HG02884 (cell line): ENCODE measurements around the gene DELE1.
A peak's percentile ranks its signal among the peaks of the same experiment; 100 is the strongest.

Experiments used
- ATAC-seq: cut with Tn5 transposase; IDR thresholded peaks from one replicate; pipeline ENCODE4 v1.9.1; 2021; ENCODE audit warnings: mild to moderate bottlenecking, moderate library complexity; ENCODE audit not compliant: unreplicated experiment

DELE1 gene, protein sequence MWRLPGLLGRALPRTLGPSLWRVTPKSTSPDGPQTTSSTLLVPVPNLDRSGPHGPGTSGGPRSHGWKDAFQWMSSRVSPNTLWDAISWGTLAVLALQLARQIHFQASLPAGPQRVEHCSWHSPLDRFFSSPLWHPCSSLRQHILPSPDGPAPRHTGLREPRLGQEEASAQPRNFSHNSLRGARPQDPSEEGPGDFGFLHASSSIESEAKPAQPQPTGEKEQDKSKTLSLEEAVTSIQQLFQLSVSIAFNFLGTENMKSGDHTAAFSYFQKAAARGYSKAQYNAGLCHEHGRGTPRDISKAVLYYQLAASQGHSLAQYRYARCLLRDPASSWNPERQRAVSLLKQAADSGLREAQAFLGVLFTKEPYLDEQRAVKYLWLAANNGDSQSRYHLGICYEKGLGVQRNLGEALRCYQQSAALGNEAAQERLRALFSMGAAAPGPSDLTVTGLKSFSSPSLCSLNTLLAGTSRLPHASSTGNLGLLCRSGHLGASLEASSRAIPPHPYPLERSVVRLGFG

DNA sequence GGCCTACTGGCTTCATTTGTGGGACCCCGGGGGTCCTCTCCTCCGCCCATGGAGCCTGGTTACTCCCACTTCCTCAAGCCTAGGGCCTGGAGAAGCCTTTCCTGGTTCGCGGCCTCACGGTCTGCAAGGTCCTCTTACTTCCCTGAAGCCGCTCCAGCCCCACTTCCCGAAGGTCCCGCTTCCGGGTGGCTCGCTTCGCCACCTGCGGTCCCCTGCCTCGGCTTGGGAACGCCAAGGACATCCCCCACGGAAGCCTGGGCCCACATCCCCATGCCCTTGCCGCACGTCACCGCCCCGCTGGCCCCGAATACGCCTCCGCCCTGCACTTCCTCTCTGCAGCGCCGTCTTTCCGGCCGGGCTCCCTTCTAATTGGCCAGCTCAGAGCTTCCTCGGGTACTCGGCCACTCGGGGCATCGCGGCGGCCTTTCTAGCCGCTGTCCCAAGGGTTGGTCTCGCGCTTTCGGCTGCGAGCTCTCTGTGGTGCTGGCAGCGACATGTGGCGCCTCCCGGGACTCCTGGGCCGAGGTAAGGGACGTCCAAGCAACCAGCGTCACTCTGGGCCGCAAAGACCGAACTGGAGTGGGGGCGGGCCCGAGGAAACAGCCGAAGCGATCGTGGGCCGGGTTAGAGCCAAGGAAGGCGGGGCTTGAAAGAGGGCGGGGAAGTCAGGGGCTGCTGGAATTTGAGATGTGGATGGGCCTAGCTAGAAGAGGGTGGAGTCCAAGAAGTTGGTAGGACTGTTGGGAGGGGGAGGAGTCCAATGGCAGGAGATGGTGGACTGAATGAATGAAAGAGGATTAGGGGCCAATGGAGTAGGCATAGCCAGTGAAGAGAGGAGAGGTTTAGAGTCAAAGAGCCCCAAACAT, at the start of gene DELE1:
Gene DELE1 (plus strand): TSS at position 424 of the 866 bp plus-strand sequence. CDS start 71 bp downstream, at position 495.
- peak; percentile 95 for ATAC-seq

DNA sequence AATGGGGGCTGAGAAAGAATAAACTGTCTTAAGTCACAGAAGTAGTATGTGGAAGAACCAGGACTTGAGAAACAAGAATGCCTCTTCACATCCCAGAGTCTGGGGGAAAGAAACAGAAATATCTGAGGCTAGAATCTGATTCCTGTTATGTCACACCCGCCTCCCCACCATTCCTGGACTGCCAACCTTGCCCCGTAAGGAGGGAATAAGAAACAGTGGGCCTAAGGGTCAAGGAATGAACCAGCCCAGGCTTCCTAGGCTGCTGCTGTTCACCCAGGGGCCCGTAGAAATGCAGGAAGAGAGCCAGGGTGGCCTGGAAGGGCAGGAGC, 49.8 kb upstream of the DELE1 start:
- no peak for ATAC-seq

- ATAC-seq = no peak
Observed at GRCh38 chr5:141874262-141874964, 49.3 kb upstream of the DELE1 start.

- no peak for ATAC-seq
Observed at GRCh38 chr5:141875022-141875740, 48.5 kb upstream of the DELE1 start.

DNA sequence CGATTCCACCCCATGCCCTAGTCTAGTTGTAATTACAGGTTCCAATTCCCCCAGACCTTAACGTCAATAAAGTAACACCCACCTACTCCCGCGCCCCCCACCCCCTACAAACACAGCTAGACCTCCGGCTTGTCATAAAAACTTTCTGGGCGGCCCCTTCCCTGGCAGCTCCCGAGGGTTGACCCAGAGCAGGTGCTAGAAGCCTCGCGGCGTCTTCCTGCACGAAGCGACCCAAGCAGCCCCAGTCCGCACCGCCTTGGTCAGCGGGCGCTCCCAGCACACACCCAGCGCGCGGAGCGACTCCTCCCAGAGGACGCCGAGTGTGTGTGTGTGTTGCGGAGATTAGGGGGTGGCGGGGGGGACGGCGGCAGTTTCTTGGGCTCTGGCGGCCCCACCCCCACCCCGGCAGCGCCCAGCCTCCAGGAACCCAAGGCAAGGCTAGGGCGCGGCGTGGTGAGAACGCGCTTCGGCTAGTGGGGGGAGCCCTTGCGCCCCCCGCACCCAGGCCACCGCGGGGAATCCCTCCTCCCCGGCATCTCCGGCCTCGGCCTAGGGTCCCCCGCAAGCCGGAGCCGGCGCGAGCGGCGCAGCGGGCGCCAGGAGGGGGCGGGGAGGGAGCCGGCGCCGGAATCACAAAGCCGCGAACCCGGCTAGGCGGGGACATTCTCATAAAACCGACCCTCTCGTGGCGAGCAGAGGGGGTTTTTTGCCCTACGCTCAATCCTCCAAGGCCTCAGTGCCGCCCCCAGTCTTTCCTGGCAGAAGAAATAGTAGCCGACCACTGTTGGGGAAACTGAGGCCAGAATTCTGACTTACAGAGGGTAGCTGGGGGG, 47.7 kb upstream of the DELE1 start:
- ATAC-seq = no peak

DNA sequence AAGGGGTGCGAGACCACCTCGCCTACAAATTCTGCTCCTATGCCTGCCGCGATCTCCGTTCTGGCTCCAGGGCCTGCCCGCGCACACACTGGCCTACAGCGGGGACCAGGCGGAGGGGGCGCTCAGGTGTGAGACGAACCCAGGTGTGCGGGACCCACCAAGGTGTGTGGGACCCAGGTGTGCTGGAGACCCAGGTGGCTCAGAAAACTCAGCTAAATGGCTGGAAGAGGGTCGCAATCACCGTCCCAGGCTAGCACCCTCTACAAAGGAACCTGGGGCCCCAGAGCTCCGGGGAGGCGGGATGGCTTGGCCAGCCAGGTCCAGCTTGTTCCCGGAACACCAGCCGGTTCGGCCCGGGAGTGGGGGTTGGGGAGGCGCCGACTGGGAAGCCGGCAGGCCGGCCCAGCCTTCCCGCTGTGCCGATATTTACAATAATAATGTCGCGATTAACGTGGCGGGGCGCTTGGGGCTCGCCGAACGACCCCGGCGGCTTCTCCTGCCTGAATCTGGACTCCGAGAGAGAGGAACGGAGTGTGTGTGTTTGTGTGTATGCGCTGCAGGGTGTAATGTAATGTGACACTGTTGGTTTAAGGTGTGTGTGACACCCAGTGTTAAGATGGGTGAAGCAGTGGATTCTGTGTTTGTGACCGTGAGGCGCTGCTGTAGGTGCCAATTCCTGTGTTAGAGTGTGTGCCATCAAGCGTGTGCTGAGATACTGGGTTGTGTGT, 46.9 kb upstream of the DELE1 start:
- ATAC-seq = no peak

DNA sequence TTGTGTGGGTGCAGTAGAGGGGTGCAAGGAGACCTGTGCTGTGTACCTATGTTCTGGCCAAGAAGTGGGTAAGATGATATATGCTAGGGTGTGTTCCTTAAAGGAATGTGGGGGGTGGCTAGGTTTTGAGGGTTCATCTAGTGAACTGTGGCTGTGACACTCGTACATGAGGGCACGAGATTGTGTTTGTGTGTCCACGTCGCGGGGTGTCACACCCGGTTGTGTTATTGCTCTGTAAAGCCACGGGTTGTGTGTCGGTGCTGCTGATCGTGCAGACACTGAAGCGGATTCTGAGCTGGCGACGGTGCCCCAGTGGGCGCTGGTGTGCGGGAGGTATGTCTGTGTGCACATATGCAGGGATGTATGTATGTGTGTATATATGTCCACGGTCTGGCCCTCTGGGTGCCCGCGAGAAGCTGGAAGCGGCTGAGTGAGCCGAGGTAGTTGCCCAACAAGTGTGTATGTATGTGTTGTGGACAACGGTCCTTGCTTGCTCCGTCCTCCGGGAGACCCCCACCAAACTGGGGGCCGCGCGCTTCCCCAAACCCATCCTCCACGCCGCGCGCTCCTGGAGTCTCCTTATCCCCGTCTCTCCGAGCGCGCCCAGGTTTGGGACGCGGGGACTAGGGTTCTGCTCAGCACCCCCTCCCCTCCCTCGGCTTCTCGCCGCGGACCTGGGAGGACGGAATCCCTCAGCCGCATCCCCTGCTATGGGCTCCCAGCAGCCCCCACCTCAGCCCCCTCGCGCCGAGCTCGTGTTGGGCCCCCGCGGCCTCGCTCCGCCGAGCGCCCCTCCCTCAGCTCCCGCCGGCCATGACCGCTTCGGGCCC, 46.1 kb upstream of the DELE1 start:
- ATAC-seq = no peak

DNA sequence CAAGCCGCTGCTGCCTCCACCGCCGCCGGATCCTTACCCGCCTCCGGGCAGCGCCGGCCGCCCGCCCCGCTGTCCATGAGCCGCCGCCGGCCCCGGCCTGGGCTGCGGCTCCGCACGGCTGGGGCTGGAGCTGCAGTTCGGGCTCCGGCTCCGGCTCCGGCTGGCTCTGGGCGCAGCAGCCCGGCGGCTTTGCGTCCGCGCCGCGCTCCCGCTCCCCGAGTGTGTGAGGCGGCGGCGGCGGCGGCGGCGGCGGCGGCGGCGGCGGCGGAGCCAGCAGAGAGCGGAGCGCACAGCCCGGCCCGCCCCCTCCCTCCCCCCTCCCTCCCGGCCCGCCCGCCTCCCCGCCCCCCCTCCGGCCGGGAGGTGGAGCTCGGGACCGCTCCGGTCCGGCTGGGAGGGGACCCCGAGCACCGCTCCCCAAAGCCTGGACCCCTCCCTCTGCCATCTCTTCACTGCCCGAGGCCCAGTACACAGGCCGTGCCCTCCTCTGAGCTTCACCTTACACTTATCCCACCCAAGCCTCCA, 45.4 kb upstream of the DELE1 start, which contains the start of gene PCDH1:
Gene PCDH1 (minus strand): TSS at position 225 of the 525 bp plus-strand sequence. CDS start 148 bp downstream, at position 77.
- ATAC-seq = no peak

DNA sequence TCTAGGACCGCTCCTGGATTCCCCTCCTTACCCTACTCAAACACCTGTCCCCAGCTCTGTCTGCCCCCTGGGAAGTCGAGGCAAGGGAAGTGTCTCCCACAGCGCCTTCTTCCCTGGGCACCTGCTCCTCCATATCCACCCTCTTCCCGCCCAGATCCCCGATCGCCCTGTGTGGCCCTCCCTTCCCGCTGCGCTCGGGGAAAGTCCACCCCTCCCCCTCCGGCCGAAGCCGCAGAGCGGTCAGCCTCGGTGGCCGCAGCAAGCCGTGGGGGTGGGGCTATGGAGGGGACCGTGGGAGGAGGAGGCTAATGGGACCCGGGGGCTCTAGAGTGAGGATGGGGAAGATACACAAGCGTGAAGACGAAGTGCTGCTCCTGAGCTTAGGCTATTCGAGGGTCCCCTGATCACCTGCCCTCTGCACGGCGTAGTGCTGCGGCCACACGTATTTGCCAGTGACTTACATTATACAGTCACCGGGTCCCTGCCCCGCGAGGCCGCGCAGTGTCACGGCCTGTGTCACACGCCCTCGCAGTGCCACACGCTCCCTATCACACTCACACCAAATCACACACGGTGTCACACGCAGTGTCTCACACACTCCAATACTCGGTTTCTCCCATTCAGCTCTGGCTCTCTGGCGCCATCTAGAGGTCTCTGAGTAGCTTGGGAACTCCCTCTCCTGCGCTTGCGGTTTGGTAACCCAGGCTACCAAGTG, 44.8 kb upstream of the DELE1 start:
- peak; percentile 94 for ATAC-seq

DNA sequence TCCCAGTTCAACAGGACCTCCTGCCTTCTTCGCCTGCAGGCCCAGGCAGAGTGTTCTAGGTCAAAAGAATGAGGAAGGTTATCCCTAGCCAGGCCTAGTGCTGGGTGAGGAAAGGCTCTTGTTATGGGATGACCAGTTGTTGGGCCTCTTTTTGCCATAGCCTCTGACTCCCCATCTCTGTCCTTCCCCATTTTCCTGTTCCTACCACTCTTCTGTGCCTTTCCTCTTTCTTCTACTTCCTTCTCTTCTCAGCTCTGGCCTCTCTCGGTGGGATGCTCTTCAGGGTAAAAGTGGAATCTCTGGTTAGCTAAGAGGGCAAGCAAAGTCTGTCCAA, 44.3 kb upstream of the DELE1 start:
- ATAC-seq = no peak

DNA sequence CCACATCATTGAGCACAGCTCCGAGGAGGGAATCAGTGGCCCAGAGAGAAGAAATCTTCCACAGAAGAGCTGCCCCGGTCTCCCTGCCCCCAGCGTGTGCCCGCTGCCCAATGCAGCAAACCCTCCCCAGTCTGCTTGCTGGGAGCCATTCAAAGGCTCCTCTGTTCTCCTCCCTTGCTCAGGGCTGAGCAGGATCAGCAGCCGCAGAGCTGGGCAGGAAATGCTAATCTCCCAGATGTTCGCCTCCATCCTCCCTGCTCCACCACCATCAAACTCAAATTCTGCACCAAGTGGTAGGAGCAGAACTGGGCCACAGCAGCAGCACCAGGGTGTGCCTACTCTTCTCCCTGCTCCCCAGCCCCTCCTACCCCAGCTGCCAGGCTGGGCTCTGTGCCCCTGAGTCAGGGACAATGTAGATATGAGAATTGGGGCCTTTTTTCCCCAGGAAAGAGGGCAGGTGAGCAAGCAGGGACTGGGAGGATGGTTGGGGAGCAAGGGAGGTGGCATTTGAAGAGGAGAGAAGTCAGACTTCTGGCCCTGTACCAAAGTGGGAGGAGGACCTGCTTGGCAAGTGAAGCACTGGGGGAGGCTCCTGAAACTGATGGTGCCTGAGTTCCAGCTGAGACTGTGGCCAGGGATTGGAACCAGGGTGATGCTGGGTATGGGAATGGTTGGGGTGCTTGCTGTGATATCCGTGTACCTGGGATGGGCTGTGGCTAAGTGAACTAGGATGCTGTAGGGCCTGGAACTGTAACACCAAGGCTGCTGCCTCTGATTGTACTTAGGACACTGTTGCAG, 43.5 kb upstream of the DELE1 start:
- no peak for ATAC-seq

GRCh38 chr5:141880961-141881801, 42.5 kb upstream of the DELE1 start:
- ATAC-seq = no peak

GRCh38 chr5:141881886-141882285, 41.8 kb upstream of the DELE1 start:
- no peak for ATAC-seq

- ATAC-seq = no peak
Observed at GRCh38 chr5:141882594-141883183, 41.0 kb upstream of the DELE1 start.

DNA sequence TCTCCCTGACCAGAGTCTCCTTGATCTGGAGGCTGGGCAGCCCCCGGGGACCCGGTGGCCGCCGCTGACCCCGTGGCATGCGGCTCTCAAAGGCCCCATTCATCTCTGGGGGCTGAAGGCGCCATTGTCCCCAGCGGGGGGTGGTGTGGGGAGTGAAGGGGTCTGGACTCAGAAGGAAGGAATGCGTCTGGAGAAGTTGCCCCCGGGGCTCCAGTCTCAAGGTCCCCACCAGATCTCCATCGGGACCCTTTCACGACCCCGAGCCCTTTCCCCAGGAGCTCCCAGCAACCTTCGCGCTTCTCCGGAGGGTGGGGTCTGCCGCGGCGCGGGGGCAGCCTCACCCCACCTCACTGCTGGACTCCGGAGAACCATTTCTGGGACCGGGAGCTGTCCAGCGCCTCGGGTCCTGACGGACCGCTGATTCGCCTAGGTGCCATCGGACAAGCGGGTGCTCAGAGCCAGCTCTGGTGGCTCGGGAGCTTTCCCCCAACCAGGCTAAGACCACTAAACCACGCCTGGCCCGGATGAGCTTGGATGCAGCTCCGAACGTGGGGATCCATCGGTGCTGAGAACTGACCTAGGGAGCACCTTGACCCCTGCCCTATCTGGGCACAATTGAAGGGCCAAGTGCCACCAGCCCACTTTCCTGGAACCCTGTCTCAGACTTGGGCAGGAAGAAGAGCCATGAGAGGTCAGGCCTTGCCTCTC, 40.3 kb upstream of the DELE1 start:
- no peak for ATAC-seq
